Mesenchymal stem cell (in vitro differentiated cells and primary cell): ENCODE data around the gene PHPT1.
A peak's percentile ranks its signal among the peaks of the same experiment; 100 is the strongest.

Source experiments
- DNase-seq: peaks from one replicate; pipeline ENCODE4 v3.0.0-alpha.2; 2013
- H2AFZ ChIP-seq: one replicate; pipeline ENCODE4 v1.6.1; 2013; ENCODE audit warnings: low read depth, mild to moderate bottlenecking, control low read depth, inconsistent platforms, low read length, moderate library complexity
- H2AK5ac ChIP-seq: 2 replicates; pipeline ENCODE4 v1.6.1; 2013; ENCODE audit warnings: low read length, moderate library complexity, mild to moderate bottlenecking, inconsistent platforms; ENCODE audit not compliant: severe bottlenecking
- H2BK120ac ChIP-seq: one replicate; pipeline ENCODE4 v1.6.1; 2013; ENCODE audit warnings: low read depth, mild to moderate bottlenecking, inconsistent platforms, low read length, moderate library complexity
- H2BK12ac ChIP-seq, 2 experiments: one replicate each; pipeline ENCODE4 v1.6.1; 2013; ENCODE audit warnings: inconsistent platforms in 2 of 2, low read length in 2 of 2, mild to moderate bottlenecking in 2 of 2, moderate library complexity in 2 of 2, control low read depth in 1 of 2
- H2BK15ac ChIP-seq: one replicate; pipeline ENCODE4 v1.6.1; 2013; ENCODE audit warnings: mild to moderate bottlenecking, low read depth, inconsistent platforms; ENCODE audit not compliant: poor library complexity, severe bottlenecking
- H2BK5ac ChIP-seq: 2 replicates; pipeline ENCODE4 v1.6.1; 2013; ENCODE audit warnings: low read depth, mild to moderate bottlenecking, low read length, control low read depth, inconsistent platforms; ENCODE audit not compliant: poor library complexity, severe bottlenecking
- H3K14ac ChIP-seq, 2 experiments: one replicate each; pipeline ENCODE4 v1.6.1; 2013; ENCODE audit warnings: inconsistent platforms in 2 of 2, low read length in 2 of 2, control low read depth in 1 of 2, mild to moderate bottlenecking in 1 of 2, moderate library complexity in 1 of 2
- H3K18ac ChIP-seq, 2 experiments: one replicate each; pipeline ENCODE4 v1.6.1; 2013; ENCODE audit warnings: inconsistent platforms in 2 of 2, low read length in 2 of 2, control low read depth in 1 of 2, low read depth in 1 of 2, mild to moderate bottlenecking in 1 of 2
- H3K23ac ChIP-seq, 2 experiments: one replicate each; pipeline ENCODE4 v1.6.1; 2013; ENCODE audit warnings: inconsistent platforms in 2 of 2, low read length in 2 of 2, mild to moderate bottlenecking in 2 of 2, moderate library complexity in 2 of 2, control low read depth in 1 of 2
- H3K27ac ChIP-seq: 2 replicates; pipeline ENCODE4 v1.5.1; 2013; ENCODE audit warnings: mild to moderate bottlenecking, moderate library complexity, low read length, control low read depth, inconsistent platforms; ENCODE audit not compliant: poor library complexity, severe bottlenecking
- H3K27me3 ChIP-seq, 2 experiments: 2 replicates each; pipeline versions ENCODE4 v1.6.1 to v1.7.0; 2013; ENCODE audit warnings: low read length in 2 of 2, mild to moderate bottlenecking in 2 of 2, moderate library complexity in 2 of 2, control low read depth in 1 of 2, inconsistent platforms in 1 of 2; ENCODE audit not compliant: control insufficient read depth in 1 of 2, insufficient read depth in 1 of 2
- H3K36me3 ChIP-seq, 2 experiments: 2 replicates each; pipeline versions ENCODE4 v1.6.1 to v1.7.0; 2013; ENCODE audit warnings: low read length in 2 of 2, control low read depth in 1 of 2, inconsistent platforms in 1 of 2, low read depth in 1 of 2, mild to moderate bottlenecking in 1 of 2; ENCODE audit not compliant: insufficient read depth in 2 of 2, control insufficient read depth in 1 of 2
- H3K4ac ChIP-seq, 2 experiments: one replicate each; pipeline ENCODE4 v1.6.1; 2013; ENCODE audit warnings: inconsistent platforms in 2 of 2, low read length in 2 of 2, mild to moderate bottlenecking in 2 of 2, moderate library complexity in 2 of 2, control low read depth in 1 of 2, low read depth in 1 of 2
- H3K4me1 ChIP-seq: 2 replicates; pipeline ENCODE4 v1.6.1; 2013; ENCODE audit warnings: low read depth, low read length, control low read depth; ENCODE audit not compliant: control insufficient read depth, insufficient read depth
- H3K4me2 ChIP-seq: 2 replicates; pipeline ENCODE4 v1.6.1; 2013; ENCODE audit warnings: low read length, mild to moderate bottlenecking, inconsistent platforms; ENCODE audit not compliant: poor library complexity, severe bottlenecking
- H3K4me3 ChIP-seq, 2 experiments: 2 replicates each; pipeline versions ENCODE4 v1.5.1 to v1.7.0; 2013; ENCODE audit warnings: low read length in 2 of 2, mild to moderate bottlenecking in 2 of 2, control low read depth in 1 of 2, low read depth in 1 of 2; ENCODE audit not compliant: insufficient read depth in 1 of 2
- H3K79me1 ChIP-seq: replicated peaks from 2 replicates; pipeline ENCODE4 v1.6.1; 2013; ENCODE audit warnings: mild to moderate bottlenecking, control low read depth, low read length, inconsistent platforms; ENCODE audit not compliant: poor library complexity, severe bottlenecking
- H3K9ac ChIP-seq: 2 replicates; pipeline ENCODE4 v1.7.0; 2013; ENCODE audit warnings: mild to moderate bottlenecking, low read length, moderate library complexity
- H3K9me3 ChIP-seq: 2 replicates; pipeline ENCODE4 v1.7.0; 2013; ENCODE audit warnings: mild to moderate bottlenecking, low read length; ENCODE audit not compliant: control insufficient read depth
- H4K8ac ChIP-seq: one replicate; pipeline ENCODE4 v1.6.1; 2013; ENCODE audit warnings: inconsistent platforms, mild to moderate bottlenecking, low read length, moderate library complexity
- H4K91ac ChIP-seq: one replicate; pipeline ENCODE4 v1.6.1; 2013; ENCODE audit warnings: mild to moderate bottlenecking, low read length, inconsistent platforms
- WGBS: methylation state at CpG from one replicate; pipeline ENCODE4 v1.1.7; 2013; ENCODE audit warnings: mixed read lengths; 5-methylcytosine and 5-hydroxymethylcytosine counted together

The PHPT1 gene

GRCh38 chr9:136851941-136852663 lies 2.9 kb downstream of the PHPT1 start, which contains the start of gene MAMDC4:
Gene MAMDC4 (plus strand): TSS chr9:136852346. CDS start chr9:136852417, 71 bp downstream.
- no peak within 1 kb of the TSS for H3K14ac ChIP-seq
- no peak within 1 kb of the TSS for H3K4ac ChIP-seq
- H3K79me1 ChIP-seq = peaks cover 22% of the 10 kb centered on the region
- no peak within 1 kb of the TSS for H2BK120ac ChIP-seq
- H3K18ac ChIP-seq = peak within 1 kb of the TSS in 1 of 2 experiments; percentile 30
- H2AK5ac ChIP-seq = peak within 1 kb of the TSS; percentile 30
- H3K27me3 ChIP-seq = peaks cover 0 to under 1% of the 10 kb centered on the region in 2 experiments
- peak within 1 kb of the TSS; percentile 55 for H4K8ac ChIP-seq
- peaks cover 62% of the 10 kb centered on the region for H3K4me1 ChIP-seq
- peak within 1 kb of the TSS; percentile 4 for H2BK15ac ChIP-seq
- no peaks in the 10 kb centered on the region for H3K9me3 ChIP-seq
- no peak for DNase-seq
- no peak within 1 kb of the TSS for H3K4me2 ChIP-seq
- no peak within 1 kb of the TSS for H3K4me3 ChIP-seq
- no peak within 1 kb of the TSS for H3K27ac ChIP-seq
- H2BK5ac ChIP-seq = no peak within 1 kb of the TSS
- H3K23ac ChIP-seq = no peak within 1 kb of the TSS
- no peak within 1 kb of the TSS for H3K9ac ChIP-seq
- 93% methylated on average over 23 of the region's 23 CpGs for WGBS
- H3K36me3 ChIP-seq = peaks cover 0 to 54% of the 10 kb centered on the region in 2 experiments
- H4K91ac ChIP-seq = no peak within 1 kb of the TSS
- no peak within 1 kb of the TSS for H2AFZ ChIP-seq
- H2BK12ac ChIP-seq = peak within 1 kb of the TSS in 1 of 2 experiments; percentile 15

- Histone ChIP-seq H4K8ac (peak overlapping the region; percentile 19), H3K27me3 (no peaks in the 10 kb centered on the region), H3K79me1 (peaks cover 23% of the 10 kb centered on the region), H4K91ac (no peak overlapping the region), H3K4me2 (no peak overlapping the region), H3K18ac (peak overlapping the region in 1 of 2 experiments; percentile 30), H2AFZ (no peak overlapping the region), H3K27ac (no peak overlapping the region), H3K23ac (no peak overlapping the region), H2BK15ac (no peak overlapping the region), H2BK5ac (no peak overlapping the region), H3K4me1 (peaks cover 62% of the 10 kb centered on the region), H3K14ac (no peak overlapping the region), H2BK12ac (no peak overlapping the region), H3K36me3 (peaks cover 0 to 61% of the 10 kb centered on the region in 2 experiments), H3K9ac (no peak overlapping the region), H2BK120ac (no peak overlapping the region), H3K4me3 (no peak overlapping the region), H3K9me3 (no peaks in the 10 kb centered on the region), H2AK5ac (no peak overlapping the region), H3K4ac (no peak overlapping the region)
- no peak for DNase-seq
- 93% methylated on average over 29 of the region's 29 CpGs for WGBS
Measured at GRCh38 chr9:136852664-136853595, 3.7 kb downstream of the PHPT1 start.

- WGBS = 90% methylated on average over 18 of the region's 18 CpGs
- no peak overlapping the region for H2BK12ac ChIP-seq
- H3K9me3 ChIP-seq = no peaks in the 10 kb centered on the region
- DNase-seq = no peak
- H3K14ac ChIP-seq = no peak overlapping the region
- H2BK15ac ChIP-seq = no peak overlapping the region
- peak overlapping the region; percentile 56 for H4K8ac ChIP-seq
- peaks cover 0 to 68% of the 10 kb centered on the region in 2 experiments for H3K36me3 ChIP-seq
- H3K27me3 ChIP-seq = no peaks in the 10 kb centered on the region
- no peak overlapping the region for H2BK120ac ChIP-seq
- H3K4ac ChIP-seq = no peak overlapping the region
- H2AFZ ChIP-seq = no peak overlapping the region
- H3K4me1 ChIP-seq = peaks cover 67% of the 10 kb centered on the region
- H3K4me2 ChIP-seq = no peak overlapping the region
- no peak overlapping the region for H2AK5ac ChIP-seq
- no peak overlapping the region for H3K23ac ChIP-seq
- peaks cover 22% of the 10 kb centered on the region for H3K79me1 ChIP-seq
- H3K27ac ChIP-seq = no peak overlapping the region
- H4K91ac ChIP-seq = no peak overlapping the region
- H3K9ac ChIP-seq = no peak overlapping the region
- no peak overlapping the region for H3K4me3 ChIP-seq
- H3K18ac ChIP-seq = no peak overlapping the region
- H2BK5ac ChIP-seq = no peak overlapping the region
Measured at GRCh38 chr9:136853596-136854112, 4.4 kb downstream of the PHPT1 start.
